ENCODE measurements around the gene HOXD9. TPM values are rescaled to one million over a fixed set of nuclear protein-coding genes. Genes with fewer than 3 reads are reported as not detected.

Gene HOXD9
- total RNA-seq, 1 donor from 2014 or later, result 0.56 TPM

DNA sequence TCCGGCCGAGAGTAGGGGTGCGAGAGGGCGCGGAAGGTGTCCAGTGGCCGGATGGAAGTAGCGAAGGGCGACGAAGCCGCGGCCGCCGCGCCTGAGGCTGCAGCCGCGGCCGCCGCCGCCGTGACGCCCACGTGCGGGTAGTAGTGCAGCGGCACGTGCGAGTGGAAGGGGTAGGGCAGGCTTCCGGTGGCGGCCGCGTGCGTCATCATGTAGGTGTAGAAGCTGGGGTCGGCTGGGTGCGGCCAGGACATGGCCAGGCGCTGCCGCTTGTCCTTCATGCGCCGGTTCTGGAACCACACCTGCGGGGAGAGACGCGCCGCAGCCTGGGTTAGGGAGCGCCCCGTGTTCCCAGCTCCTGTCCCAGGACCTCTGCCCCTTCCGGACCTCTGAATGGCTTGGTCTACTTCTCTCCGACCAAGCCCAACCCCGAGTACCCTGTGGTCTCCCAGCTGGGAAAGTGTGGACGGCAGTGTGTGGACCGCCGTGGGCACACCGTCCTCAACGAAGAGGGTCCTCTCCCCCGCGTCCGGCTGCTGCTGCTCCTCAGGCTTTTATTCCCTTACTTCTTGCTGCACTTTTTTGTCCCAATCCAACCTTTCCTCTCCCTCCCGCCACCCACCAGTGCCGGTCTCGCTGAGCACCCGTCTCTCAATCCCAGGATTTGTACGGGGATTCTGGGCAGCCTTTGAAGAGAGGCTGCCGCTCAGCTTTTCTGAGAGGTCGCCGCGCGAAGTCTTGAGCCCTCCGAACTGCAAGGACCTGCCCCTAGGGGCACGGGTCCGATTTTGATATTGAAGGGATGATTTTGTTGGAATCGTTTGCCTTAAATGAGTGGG lies 41.8 kb upstream of the HOXD9 start:
- peak; percentile 8 for DNase-seq (ENCODE audit: low spot score)
- no peaks in the 10 kb centered on the region for H3K36me3 Mint-ChIP-seq (ENCODE audit: low read depth, unreplicated experiment)
- no peak overlapping the region for H3K4me3 Mint-ChIP-seq (ENCODE audit: unreplicated experiment)
- peaks cover 45% of the 10 kb centered on the region for H3K27me3 Mint-ChIP-seq (ENCODE audit: unreplicated experiment)
- no peaks in the 10 kb centered on the region for H3K9me3 Mint-ChIP-seq (ENCODE audit: unreplicated experiment)
- no peak overlapping the region for H3K27ac Mint-ChIP-seq (ENCODE audit: unreplicated experiment)
- no peak for TF ChIP-seq CTCF (IDR thresholded peaks at IDR 0.05; ENCODE audit: unreplicated experiment)
- peaks cover 32% of the 10 kb centered on the region for H3K4me1 Mint-ChIP-seq (ENCODE audit: unreplicated experiment)

GRCh38 chr2:176081376-176081836 lies 41.1 kb upstream of the HOXD9 start:
- no peaks in the 10 kb centered on the region for H3K9me3 Mint-ChIP-seq (ENCODE audit: unreplicated experiment)
- no peak for DNase-seq (ENCODE audit: low spot score)
- H3K4me3 Mint-ChIP-seq (ENCODE audit: unreplicated experiment), result no peak overlapping the region
- H3K27me3 Mint-ChIP-seq (ENCODE audit: unreplicated experiment), result peaks cover 45% of the 10 kb centered on the region
- TF ChIP-seq CTCF (IDR thresholded peaks at IDR 0.05; ENCODE audit: unreplicated experiment), result no peak
- H3K4me1 Mint-ChIP-seq (ENCODE audit: unreplicated experiment), result peaks cover 32% of the 10 kb centered on the region
- H3K36me3 Mint-ChIP-seq (ENCODE audit: low read depth, unreplicated experiment), result no peaks in the 10 kb centered on the region
- H3K27ac Mint-ChIP-seq (ENCODE audit: unreplicated experiment), result no peak overlapping the region

GRCh38 chr2:176081837-176082524 lies 40.5 kb upstream of the HOXD9 start:
- no peak for TF ChIP-seq CTCF (IDR thresholded peaks at IDR 0.05; ENCODE audit: unreplicated experiment)
- peaks cover 47% of the 10 kb centered on the region for H3K27me3 Mint-ChIP-seq (ENCODE audit: unreplicated experiment)
- DNase-seq (ENCODE audit: low spot score), result peak; percentile 41
- H3K9me3 Mint-ChIP-seq (ENCODE audit: unreplicated experiment), result no peaks in the 10 kb centered on the region
- H3K4me3 Mint-ChIP-seq (ENCODE audit: unreplicated experiment), result no peak overlapping the region
- H3K36me3 Mint-ChIP-seq (ENCODE audit: low read depth, unreplicated experiment), result peaks cover 3% of the 10 kb centered on the region
- H3K4me1 Mint-ChIP-seq (ENCODE audit: unreplicated experiment), result peaks cover 32% of the 10 kb centered on the region
- H3K27ac Mint-ChIP-seq (ENCODE audit: unreplicated experiment), result no peak overlapping the region

DNA sequence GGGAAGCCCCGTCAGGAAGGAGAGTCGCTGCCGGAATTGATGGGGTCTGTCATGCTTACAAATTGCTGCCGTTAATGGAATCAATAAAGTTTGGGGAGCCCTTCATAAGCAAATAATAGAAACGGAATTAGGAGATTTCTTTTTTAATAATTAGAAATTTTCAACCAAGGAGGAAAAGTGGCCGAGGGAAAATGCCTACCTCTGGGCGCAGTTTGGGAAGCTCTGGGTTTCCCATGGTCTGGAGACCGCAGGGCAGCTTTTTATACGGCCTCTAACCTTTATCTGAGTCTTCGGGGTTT lies 40.0 kb upstream of the HOXD9 start:
- no peak for DNase-seq (ENCODE audit: low spot score)
- H3K4me1 Mint-ChIP-seq (ENCODE audit: unreplicated experiment), result peaks cover 32% of the 10 kb centered on the region
- no peak for TF ChIP-seq CTCF (IDR thresholded peaks at IDR 0.05; ENCODE audit: unreplicated experiment)
- no peaks in the 10 kb centered on the region for H3K9me3 Mint-ChIP-seq (ENCODE audit: unreplicated experiment)
- H3K4me3 Mint-ChIP-seq (ENCODE audit: unreplicated experiment), result no peak overlapping the region
- H3K36me3 Mint-ChIP-seq (ENCODE audit: low read depth, unreplicated experiment), result peaks cover 4% of the 10 kb centered on the region
- no peak overlapping the region for H3K27ac Mint-ChIP-seq (ENCODE audit: unreplicated experiment)
- H3K27me3 Mint-ChIP-seq (ENCODE audit: unreplicated experiment), result peaks cover 52% of the 10 kb centered on the region
